Testis (tissue), 3 donors: Measurements from ENCODE around the gene SPTLC2. TPM values are rescaled to one million over a fixed set of nuclear protein-coding genes. Genes with fewer than 3 reads are reported as not detected.

ENCODE experiments used
- DNase-seq: peaks from one replicate; pipeline ENCODE4 v3.0.0-alpha.2; 2019
- H3K27ac ChIP-seq, 2 donors: fragments of 200-600 bp; sonication (generic); one replicate each; pipeline ENCODE4 v1.5.1; 2019
- H3K27me3 ChIP-seq: fragments of 200-600 bp; sonication (generic); one replicate; pipeline ENCODE4 v1.5.1; 2019
- H3K36me3 ChIP-seq: fragments of 200-600 bp; sonication (generic); one replicate; pipeline ENCODE4 v1.5.1; 2017; ENCODE audit warnings: low read depth; ENCODE audit errors: missing control alignments
- H3K4me1 ChIP-seq: fragments of 200-600 bp; sonication (generic); one replicate; pipeline ENCODE4 v1.5.1; 2019
- H3K4me3 ChIP-seq, 2 donors: fragments of 200-600 bp; sonication (generic); one replicate each; pipeline ENCODE4 v1.5.1; 2017 to 2019
- H3K9me3 ChIP-seq: fragments of 200-600 bp; sonication (generic); one replicate; pipeline ENCODE4 v1.5.1; 2017
- CTCF ChIP-seq, 3 experiments: fragments of 450-650 bp in 2 of 3; fragments of 200-600 bp in 1 of 3; sonication (generic) in 1 of 3; IDR thresholded peaks; one replicate each; pipeline ENCODE4 v1.5.1; 2016 to 2019; ENCODE audit warnings: antibody characterized with exemption in 3 of 3, mild to moderate bottlenecking in 2 of 3, moderate library complexity in 1 of 3
- POLR2A ChIP-seq: fragments of 450-650 bp; IDR thresholded peaks from one replicate; pipeline ENCODE4 v1.6.1; 2017; ENCODE audit warnings: antibody characterized with exemption, mild to moderate bottlenecking, moderate library complexity
- WGBS, 2 donors: methylation state at CpG; one replicate each; pipeline ENCODE4 v1.1.5; 2018; 5-methylcytosine and 5-hydroxymethylcytosine counted together
- intact Hi-C: fragments of 100-400 bp; cut with DNase I; formaldehyde crosslinking; loops from one replicate; pipeline ENCODE4 v1.15.1; 2023; ENCODE audit warnings: low total_unique reads
- polyA plus RNA-seq: library from polyadenylated mRNA; stranded (reverse); fragments of 350-450 nt; fragmentation: Illumina TruSeq; extraction: RNeasy Lipid Tissue Mini Kit (QIAGEN cat#74804); gene quantifications from one replicate; pipeline ENCODE4 v1.2.3, GENCODE V29; 2014; ENCODE audit warnings: low read depth, low replicate concordance; ENCODE audit not compliant: insufficient read depth
- total RNA-seq, 2 donors: library from RNA; depleted of rRNA; stranded (reverse); fragments of >200 nt; gene quantifications; one replicate each; pipeline ENCODE4 v1.2.3, GENCODE V29; 2016

Gene SPTLC2
- total and polyA plus RNA-seq, 3 donors from 2014 or later: 11.1 to 24.5 (median 21.5) TPM

- intact Hi-C loops: loop anchor here (5.0 kb wide), 1 partner anchor 73 kb away; no protein-coding TSS in a partner anchor
- H3K27ac ChIP-seq: no peak overlapping the region
- TF ChIP-seq POLR2A (no peak), CTCF (IDR thresholded peaks at IDR 0.05) (no peak)
- H3K27me3 ChIP-seq: no peaks in the 10 kb centered on the region
- H3K4me1 ChIP-seq: no peaks in the 10 kb centered on the region
- 94% methylated on average over 1 of the region's 1 CpG for WGBS, 2 donors
- no peaks in the 10 kb centered on the region for H3K9me3 ChIP-seq
- no peak for DNase-seq
- H3K36me3 ChIP-seq: no peaks in the 10 kb centered on the region
- no peak overlapping the region for H3K4me3 ChIP-seq
Observed at GRCh38 chr14:77469539-77469938, 146.9 kb downstream of the SPTLC2 start.

- no peak overlapping the region for H3K27ac ChIP-seq
- H3K27me3 ChIP-seq: no peaks in the 10 kb centered on the region
- no peak for DNase-seq
- H3K36me3 ChIP-seq: no peaks in the 10 kb centered on the region
- intact Hi-C loops: loop anchor here (5.0 kb wide), 1 partner anchor 73 kb away; no protein-coding TSS in a partner anchor
- no peak overlapping the region for H3K4me3 ChIP-seq
- no peaks in the 10 kb centered on the region for H3K9me3 ChIP-seq
- no peaks in the 10 kb centered on the region for H3K4me1 ChIP-seq
- 83 to 92% methylated on average over 14 of the region's 14 CpGs for WGBS, 2 donors
- TF ChIP-seq CTCF (IDR thresholded peaks at IDR 0.05) (no peak), POLR2A (no peak)
Observed at GRCh38 chr14:77469067-77469505, 147.4 kb downstream of the SPTLC2 start.

- intact Hi-C loops: loop anchor here (5.0 kb wide), 1 partner anchor 74 kb away; no protein-coding TSS in a partner anchor
- no peak for DNase-seq
- no peak overlapping the region for H3K27ac ChIP-seq
- H3K36me3 ChIP-seq: no peaks in the 10 kb centered on the region
- TF ChIP-seq POLR2A: no peak
- no peak for TF ChIP-seq CTCF (IDR thresholded peaks at IDR 0.05)
- H3K4me3 ChIP-seq: no peak overlapping the region
- H3K4me1 ChIP-seq: no peaks in the 10 kb centered on the region
- WGBS, 2 donors: 71 to 75% methylated on average over 5 of the region's 5 CpGs
- no peaks in the 10 kb centered on the region for H3K27me3 ChIP-seq
- no peaks in the 10 kb centered on the region for H3K9me3 ChIP-seq
Observed at GRCh38 chr14:77467801-77468200, 148.6 kb downstream of the SPTLC2 start.

- intact Hi-C loops: no loop called here
- peak overlapping the region; percentile 92 to 99 for H3K27ac ChIP-seq
Observed at GRCh38 chr14:77459072-77459723, 157.2 kb downstream of the SPTLC2 start.

More at GRCh38 chr14:77459072-77459723, 157.2 kb downstream of the SPTLC2 start:
- peak; percentile 71 to 81 (median 76) for TF ChIP-seq CTCF (IDR thresholded peaks at IDR 0.05)
- TF ChIP-seq POLR2A: no peak
- H3K4me1 ChIP-seq: peaks cover 21% of the 10 kb centered on the region
- no peaks in the 10 kb centered on the region for H3K36me3 ChIP-seq
- WGBS, 2 donors: 20 to 23% methylated on average over 13 of the region's 13 CpGs
- no peaks in the 10 kb centered on the region for H3K27me3 ChIP-seq
- DNase-seq: peak; percentile 94
- H3K9me3 ChIP-seq: no peaks in the 10 kb centered on the region
- H3K4me3 ChIP-seq: peak overlapping the region; percentile 93 to 99
